Right lobe of liver (tissue), 6 donors: ENCODE measurements around the gene CNNM1. TPM values are rescaled to one million over a fixed set of nuclear protein-coding genes. Genes with fewer than 3 reads are reported as not detected.

Experiments
- ATAC-seq, 4 donors: fragments of 200-7000 bp; cut with Tn5 transposase; one replicate each; pipeline ENCODE4 v1.9.1; 2020; ENCODE audit warnings: mild to moderate bottlenecking in 4 of 4, moderate library complexity in 4 of 4
- DNase-seq, 3 donors: peaks; one replicate each; pipeline ENCODE4 v3.0.0-alpha.2; 2020
- H3K27ac ChIP-seq, 3 donors: fragments of 200-600 bp; one replicate each; pipeline ENCODE4 v1.8.0; 2022
- H3K27me3 ChIP-seq, 2 donors: fragments of 200-600 bp; one replicate each; pipeline ENCODE4 v1.8.0; 2022
- H3K36me3 ChIP-seq, 4 donors: fragments of 200-600 bp; sonication (generic) in 1 of 4; one replicate each; pipeline versions ENCODE4 v1.5.1 to v1.8.0; 2017 to 2022; ENCODE audit warnings: control low read depth in 1 of 4
- H3K4me1 ChIP-seq, 4 donors: fragments of 200-600 bp; sonication (generic) in 1 of 4; one replicate each; pipeline versions ENCODE4 v1.5.1 to v1.8.0; 2017 to 2022; ENCODE audit warnings: control low read depth in 1 of 4
- H3K4me3 ChIP-seq, 3 donors: fragments of 200-600 bp; one replicate each; pipeline ENCODE4 v1.8.0; 2022
- H3K9me3 ChIP-seq, 4 donors: fragments of 200-600 bp; sonication (generic) in 1 of 4; one replicate each; pipeline versions ENCODE4 v1.5.1 to v1.8.0; 2017 to 2022; ENCODE audit warnings: control low read depth in 1 of 4
- CTCF ChIP-seq, 4 donors: fragments of 200-600 bp in 3 of 4; fragments of 450-650 bp in 1 of 4; IDR thresholded peaks; one replicate each; pipeline versions ENCODE4 v1.5.1 to v1.8.0; 2016 to 2022; ENCODE audit warnings: antibody characterized with exemption in 4 of 4, mild to moderate bottlenecking in 2 of 4
- POLR2A ChIP-seq: fragments of 450-650 bp; IDR thresholded peaks from one replicate; pipeline ENCODE4 v1.6.1; 2017; ENCODE audit warnings: antibody characterized with exemption, mild to moderate bottlenecking
- WGBS: methylation state at CpG from one replicate; pipeline ENCODE4 v1.1.6; 2018; ENCODE audit warnings: low coverage, low lambda C conversion rate; ENCODE audit not compliant: insufficient coverage; ENCODE audit errors: missing lambda C conversion rate; 5-methylcytosine and 5-hydroxymethylcytosine counted together
- intact Hi-C, 2 donors: fragments of 100-400 bp; cut with DNase I; formaldehyde crosslinking; loops; one replicate each; pipeline versions ENCODE4 v1.11.2 to v1.14.1; 2022
- total RNA-seq, 6 experiments: library from RNA; depleted of rRNA in 2 of 6; stranded (reverse); fragments of >200 nt in 2 of 6; fragmentation: NEBNext Ultra II Directional in 3 of 6; extraction: Animal tissue kit (Norgen Biotek cat#: 25700) in 3 of 6; gene quantifications; one replicate each; pipeline versions ENCODE4 v1.1.0 to v1.2.4, GENCODE V29; 2016 to 2023
- donor health status: DM: no; HTN: yes; CAD: no.
- donor health status: DM: no; HTN: no; CAD: no.
- donor health status: DM: no; HTN: no; CAD: no.
- donor health status: DM: no; HTN: yes; CAD: no.
- donor health status: DM: no; HTN: yes; CAD: no.

Gene CNNM1
- total RNA-seq, 6 experiments from 2014 or later = 0.12 to 0.40 (median 0.20) TPM

GRCh38 chr10:99346247-99346646 lies 17.1 kb downstream of the CNNM1 start:
- DNase-seq (no peak), ATAC-seq (no peak)
- Histone ChIP-seq H3K36me3 (no peaks in the 10 kb centered on the region), H3K4me3 (no peak overlapping the region), H3K9me3 (no peaks in the 10 kb centered on the region), H3K27me3 (no peaks in the 10 kb centered on the region), H3K4me1 (no peaks in the 10 kb centered on the region), H3K27ac (no peak overlapping the region)
- 33% methylated on average over 1 of the region's 1 CpG for WGBS
- TF ChIP-seq POLR2A (no peak), CTCF (IDR thresholded peaks at IDR 0.05) (no peak)
- intact Hi-C loops = no loop called here

- H3K4me1 ChIP-seq = no peaks in the 10 kb centered on the region
- TF ChIP-seq POLR2A (no peak), CTCF (IDR thresholded peaks at IDR 0.05) (no peak)
- no peak overlapping the region for H3K4me3 ChIP-seq
- no peaks in the 10 kb centered on the region for H3K36me3 ChIP-seq
- 92% methylated on average over 5 of the region's 5 CpGs for WGBS
- no peaks in the 10 kb centered on the region for H3K9me3 ChIP-seq
- DNase-seq (no peak), ATAC-seq (no peak)
- intact Hi-C loops = no loop called here
- no peak overlapping the region for H3K27ac ChIP-seq
- no peaks in the 10 kb centered on the region for H3K27me3 ChIP-seq
Measured at GRCh38 chr10:99347672-99348071, 18.5 kb downstream of the CNNM1 start.

GRCh38 chr10:99353182-99353581 lies 24.0 kb downstream of the CNNM1 start:
- intact Hi-C loops = no loop called here
- Histone ChIP-seq H3K36me3 (no peaks in the 10 kb centered on the region), H3K9me3 (no peaks in the 10 kb centered on the region), H3K4me3 (no peak overlapping the region), H3K27ac (no peak overlapping the region), H3K27me3 (no peaks in the 10 kb centered on the region), H3K4me1 (no peaks in the 10 kb centered on the region)
- DNase-seq = no peak
- TF ChIP-seq CTCF (IDR thresholded peaks at IDR 0.05) (no peak), POLR2A (no peak)
- WGBS = 50% methylated on average over 1 of the region's 1 CpG
- no peak for ATAC-seq

GRCh38 chr10:99357691-99358090 lies 28.5 kb downstream of the CNNM1 start:
- intact Hi-C loops = no loop called here
- Histone ChIP-seq H3K9me3 (no peaks in the 10 kb centered on the region), H3K4me3 (no peak overlapping the region), H3K36me3 (no peaks in the 10 kb centered on the region), H3K27me3 (no peaks in the 10 kb centered on the region), H3K4me1 (no peaks in the 10 kb centered on the region), H3K27ac (no peak overlapping the region)
- 78% methylated on average over 1 of the region's 3 CpGs for WGBS
- DNase-seq (no peak), ATAC-seq (no peak)
- no peak for TF ChIP-seq POLR2A
- TF ChIP-seq CTCF (IDR thresholded peaks at IDR 0.05) = no peak

- WGBS = 43% methylated on average over 1 of the region's 1 CpG
- no peak overlapping the region for H3K27ac ChIP-seq
- no peak for ATAC-seq
- H3K4me1 ChIP-seq = no peaks in the 10 kb centered on the region
- TF ChIP-seq CTCF (IDR thresholded peaks at IDR 0.05) = no peak
- no peaks in the 10 kb centered on the region for H3K36me3 ChIP-seq
- H3K4me3 ChIP-seq = no peak overlapping the region
- no peaks in the 10 kb centered on the region for H3K27me3 ChIP-seq
- intact Hi-C loops = no loop called here
- no peak for DNase-seq
- no peaks in the 10 kb centered on the region for H3K9me3 ChIP-seq
Measured at GRCh38 chr10:99358101-99358500, 28.9 kb downstream of the CNNM1 start.
